Bronchial epithelial cell (primary cell): ENCODE data around the gene POP4. TPM values are rescaled to one million over a fixed set of nuclear protein-coding genes. Genes with fewer than 3 reads are reported as not detected.

Source experiments
- DNase-seq: peaks from one replicate; pipeline ENCODE4 v3.0.0-alpha.2; 2010; ENCODE audit warnings: low read depth
- FAIRE-seq: peaks from 2 replicates; lab custom pipeline; 2011; peaks lifted over from hg19 to GRCh38; lab: Jason Lieb, UNC
- H3K27me3 ChIP-seq: 2 replicates; pipeline ENCODE4 v1.5.1; 2011; ENCODE audit warnings: low read length; ENCODE audit not compliant: control insufficient read depth, insufficient read depth
- H3K36me3 ChIP-seq: 2 replicates; pipeline ENCODE4 v1.5.1; 2011; ENCODE audit warnings: low read length; ENCODE audit not compliant: control insufficient read depth, insufficient read depth
- H3K4me3 ChIP-seq: 2 replicates; pipeline ENCODE4 v1.5.1; 2011; ENCODE audit warnings: mild to moderate bottlenecking, low read depth, low read length, control low read depth
- CTCF ChIP-seq: IDR thresholded peaks from 2 replicates; pipeline ENCODE4 v1.5.1; 2011; ENCODE audit warnings: mild to moderate bottlenecking, moderate library complexity, low read length, control low read depth, inconsistent platforms; ENCODE audit not compliant: insufficient read depth, severe bottlenecking
- total RNA-seq: library from RNA; depleted of rRNA; stranded (reverse); fragments of >200 nt; gene quantifications from 2 replicates; pipeline ENCODE4 v1.2.1, GENCODE V29; 2014

The POP4 gene
- total RNA-seq, 1 donor from 2014 or later: 58.7 TPM

- Histone ChIP-seq H3K4me3 (no peak overlapping the region), H3K27me3 (no peaks in the 10 kb centered on the region), H3K36me3 (no peaks in the 10 kb centered on the region)
- FAIRE-seq (no peak), DNase-seq (no peak)
- no peak for TF ChIP-seq CTCF
These were observed 49.7 kb downstream of the POP4 start for GRCh38 chr19:29655648-29656335.

- no peak for DNase-seq
- Histone ChIP-seq H3K4me3 (no peak overlapping the region), H3K36me3 (no peaks in the 10 kb centered on the region), H3K27me3 (no peaks in the 10 kb centered on the region)
- no peak for FAIRE-seq
- no peak for TF ChIP-seq CTCF
These were observed 52.3 kb downstream of the POP4 start for GRCh38 chr19:29658221-29658991.

GRCh38 chr19:29660835-29661234 lies 54.8 kb downstream of the POP4 start:
- DNase-seq (no peak), FAIRE-seq (no peak)
- Histone ChIP-seq H3K4me3 (no peak overlapping the region), H3K36me3 (no peaks in the 10 kb centered on the region), H3K27me3 (no peaks in the 10 kb centered on the region)
- no peak for TF ChIP-seq CTCF

- no peaks in the 10 kb centered on the region for H3K27me3 ChIP-seq
- no peaks in the 10 kb centered on the region for H3K36me3 ChIP-seq
- no peak overlapping the region for H3K4me3 ChIP-seq
- no peak for FAIRE-seq
- DNase-seq: no peak
- TF ChIP-seq CTCF: no peak
These were observed 56.2 kb downstream of the POP4 start for GRCh38 chr19:29662278-29662603.

GRCh38 chr19:29662604-29663404 lies 56.7 kb downstream of the POP4 start:
- DNase-seq (peak; percentile 75), FAIRE-seq (no peak)
- Histone ChIP-seq H3K27me3 (no peaks in the 10 kb centered on the region), H3K4me3 (no peak overlapping the region), H3K36me3 (no peaks in the 10 kb centered on the region)
- TF ChIP-seq CTCF: no peak
